Measurements from ENCODE around the gene YRDC. TPM values are rescaled to one million over a fixed set of nuclear protein-coding genes. Genes with fewer than 3 reads are reported as not detected.
A peak's percentile ranks its signal among the peaks of the same experiment; 100 is the strongest.

Gene YRDC
- total and polyA plus RNA-seq, 7 donors: 4.4 to 19.0 (median 12.4) TPM

DNA sequence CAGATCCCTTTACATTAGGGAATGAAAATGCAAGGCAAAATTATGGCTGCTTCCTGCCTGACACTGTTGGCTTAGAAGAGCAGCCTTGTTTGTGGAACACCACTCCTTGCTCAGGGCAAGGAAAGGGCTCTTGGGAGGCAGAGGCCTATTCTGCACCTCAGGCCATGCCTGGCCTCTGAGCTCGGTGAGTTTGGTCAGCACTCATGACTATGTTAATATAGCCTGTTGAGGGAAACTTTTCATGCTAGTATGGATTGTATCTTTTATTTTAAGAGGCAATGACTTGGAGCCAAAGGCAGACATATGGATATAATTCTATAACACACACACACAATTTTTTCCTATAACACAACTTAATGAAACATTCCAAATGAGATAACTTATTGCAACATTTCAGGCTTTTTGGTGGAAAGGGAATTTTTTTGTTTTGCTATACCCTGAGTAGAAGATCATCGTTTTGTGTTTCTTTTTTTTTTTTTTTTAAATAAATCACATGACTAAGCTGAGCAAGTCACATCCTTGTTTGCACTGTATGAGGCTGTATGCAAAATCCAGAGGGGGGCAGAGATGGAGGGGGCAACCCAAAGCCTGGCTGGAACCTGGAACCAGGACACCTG is 5.6 kb upstream of the YRDC start:
- intact Hi-C loops (cut with DNase I): no loop called here
- WGBS, 2 donors: 83 to 84% methylated on average over 2 of the region's 2 CpGs
- no peak overlapping the region for H3K27ac ChIP-seq
- TF ChIP-seq POLR2A (IDR thresholded peaks at IDR 0.05): no peak
- no peak for TF ChIP-seq CTCF (IDR thresholded peaks at IDR 0.05)
- TF ChIP-seq POLR2AphosphoS5 (IDR thresholded peaks at IDR 0.05): no peak
- TF ChIP-seq EP300 (IDR thresholded peaks at IDR 0.05): no peak
- peaks cover 4 to 41% (median 13%) of the 10 kb centered on the region in 4 donors for H3K36me3 ChIP-seq
- no peaks in the 10 kb centered on the region for H3K9me3 ChIP-seq
- no peaks in the 10 kb centered on the region for H3K27me3 ChIP-seq
- peaks cover 0 to 19% (median 13%) of the 10 kb centered on the region in 4 donors for H3K4me1 ChIP-seq
- H3K4me3 ChIP-seq: no peak overlapping the region
- DNase-seq: no peak

- H3K4me3 ChIP-seq: no peak overlapping the region
- 20 to 31% methylated on average over 7 of the region's 7 CpGs for WGBS, 2 donors
- DNase-seq: peak; percentile 81
- no peaks in the 10 kb centered on the region for H3K9me3 ChIP-seq
- TF ChIP-seq EP300 (IDR thresholded peaks at IDR 0.05): no peak
- TF ChIP-seq CTCF (IDR thresholded peaks at IDR 0.05): peak in 3 of 4 experiments; percentile 39 to 53 (median 53)
- TF ChIP-seq POLR2A (IDR thresholded peaks at IDR 0.05): no peak
- peak in 1 of 4 donors; percentile 10 for TF ChIP-seq POLR2AphosphoS5 (IDR thresholded peaks at IDR 0.05)
- peak overlapping the region in 2 of 4 donors; percentile 3 to 35 for H3K27ac ChIP-seq
- H3K4me1 ChIP-seq: peaks cover 0 to 31% (median 25%) of the 10 kb centered on the region in 4 donors
- H3K27me3 ChIP-seq: no peaks in the 10 kb centered on the region
- intact Hi-C loops (cut with DNase I): no loop called here
- peaks cover 0 to 25% (median 14%) of the 10 kb centered on the region in 4 donors for H3K36me3 ChIP-seq
Measured at GRCh38 chr1:37811027-37811655, 3.1 kb upstream of the YRDC start.

DNA sequence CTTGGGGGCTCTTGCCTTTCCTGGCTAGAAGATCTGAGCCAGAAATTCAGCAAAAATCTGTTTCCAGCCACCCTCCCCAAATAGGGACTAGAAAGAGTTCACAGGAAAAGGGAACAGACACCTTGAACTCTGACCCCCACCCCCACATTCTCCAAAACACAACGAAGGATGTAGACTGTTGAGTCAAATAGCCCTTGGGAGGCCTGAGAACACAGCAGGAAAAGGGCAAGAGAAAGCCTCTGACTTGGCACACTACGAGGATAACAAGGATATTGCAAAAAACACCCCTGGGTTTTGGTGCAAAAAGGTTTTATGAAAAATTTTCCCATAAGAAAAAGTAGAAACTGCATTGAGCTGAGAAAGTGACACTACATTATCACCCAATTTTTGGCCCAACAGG is 1.9 kb upstream of the YRDC start:
- H3K36me3 ChIP-seq: peaks cover 3 to 25% (median 11%) of the 10 kb centered on the region in 4 donors
- peak overlapping the region in 3 of 4 donors; percentile 96 to 98 (median 98) for H3K27ac ChIP-seq
- H3K27me3 ChIP-seq: no peaks in the 10 kb centered on the region
- H3K9me3 ChIP-seq: no peaks in the 10 kb centered on the region
- H3K4me1 ChIP-seq: peaks cover 0 to 34% (median 25%) of the 10 kb centered on the region in 4 donors
- WGBS, 2 donors: 48 to 58% methylated on average over 2 of the region's 2 CpGs
- DNase-seq: no peak
- no peak overlapping the region for H3K4me3 ChIP-seq
- intact Hi-C loops (cut with DNase I): loop anchor here (2.0 to 10.0 kb wide), 3 partner anchors 49 to 235 kb away; partner anchors contain the start of genes INPP5B, MTF1 and POU3F1
- TF ChIP-seq EP300 (IDR thresholded peaks at IDR 0.05) (no peak), POLR2A (IDR thresholded peaks at IDR 0.05) (no peak), POLR2AphosphoS5 (IDR thresholded peaks at IDR 0.05) (no peak), CTCF (IDR thresholded peaks at IDR 0.05) (no peak)

- intact Hi-C loops (cut with DNase I): loop anchor here (1.0 to 10.0 kb wide), 4 partner anchors 50 to 236 kb away; partner anchors contain the start of genes CDCA8, INPP5B, MTF1 and POU3F1
Measured at GRCh38 chr1:37808369-37809319, 636 bp upstream of the YRDC start.

More at GRCh38 chr1:37808369-37809319, 636 bp upstream of the YRDC start:
- peaks cover 13 to 32% (median 24%) of the 10 kb centered on the region in 4 donors for H3K36me3 ChIP-seq
- H3K4me1 ChIP-seq: peaks cover 0 to 34% (median 25%) of the 10 kb centered on the region in 4 donors
- 1 to 6% methylated on average over 54 of the region's 54 CpGs for WGBS, 2 donors
- H3K9me3 ChIP-seq: no peaks in the 10 kb centered on the region
- peak; percentile 86 for DNase-seq
- peak overlapping the region; percentile 91 to 98 (median 97) for H3K27ac ChIP-seq
- H3K4me3 ChIP-seq: peak overlapping the region; percentile 77 to 90 (median 86)
- no peaks in the 10 kb centered on the region for H3K27me3 ChIP-seq
- peak in 3 of 4 donors; percentile 27 to 61 (median 29) for TF ChIP-seq POLR2AphosphoS5 (IDR thresholded peaks at IDR 0.05)
- TF ChIP-seq EP300 (IDR thresholded peaks at IDR 0.05): peak in 1 of 4 donors; percentile 2
- TF ChIP-seq CTCF (IDR thresholded peaks at IDR 0.05): no peak
- no peak for TF ChIP-seq POLR2A (IDR thresholded peaks at IDR 0.05)

Data from sigmoid colon (tissue), 7 donors.